Iris pigment epithelial cell (primary cell): ENCODE measurements around the gene SRR.

Experiments used
- DNase-seq: peaks from one replicate; pipeline ENCODE4 v3.0.0-alpha.2; 2011; ENCODE audit warnings: low read depth

Gene SRR

DNA sequence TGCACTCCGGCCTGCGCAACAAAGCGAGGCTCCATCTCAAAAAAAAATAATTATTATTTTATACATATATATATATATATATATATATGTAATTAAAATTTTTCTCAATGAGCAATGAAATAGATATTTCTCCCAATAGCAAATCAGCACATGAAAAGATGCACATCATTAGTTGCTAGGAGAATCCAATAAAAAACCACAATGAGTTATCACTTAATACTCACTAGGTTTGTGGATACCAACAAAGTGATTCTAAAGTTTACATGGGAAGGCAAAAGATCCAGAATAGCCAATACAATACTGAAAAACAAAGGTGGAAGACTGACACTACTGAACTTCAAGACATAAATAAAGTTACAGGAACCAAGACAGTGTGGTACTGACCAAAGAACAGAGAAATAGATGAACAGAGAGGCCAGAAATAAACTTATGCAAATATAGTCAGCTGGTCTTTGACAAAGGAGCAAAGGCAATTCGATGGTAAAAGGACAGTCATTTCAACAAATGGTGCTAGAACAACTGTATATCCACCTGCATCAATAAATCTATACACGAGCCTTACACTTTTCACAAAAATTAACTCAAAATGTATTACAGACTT is 13.8 kb upstream of the SRR start:
- no peak for DNase-seq

DNA sequence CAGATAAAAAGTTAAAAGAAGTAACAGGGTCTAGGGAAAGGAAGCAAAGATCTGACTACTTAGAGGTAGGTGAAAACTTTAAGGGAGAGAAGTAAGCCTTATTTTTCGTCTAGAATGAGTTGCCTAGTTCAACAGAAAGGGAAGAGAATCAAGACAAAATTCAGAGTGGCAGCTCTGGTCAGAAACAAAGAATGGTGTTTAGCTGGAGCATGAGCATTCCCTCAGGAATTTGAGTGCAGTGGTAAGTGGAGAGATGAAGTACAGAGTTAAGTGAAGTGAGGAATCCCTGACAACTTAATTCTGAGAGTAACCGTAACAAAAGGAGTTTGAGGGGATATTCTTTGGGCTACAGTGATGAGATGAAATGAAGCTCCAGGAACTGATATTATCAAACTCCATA is 11.7 kb upstream of the SRR start:
- peak; percentile 57 for DNase-seq

DNA sequence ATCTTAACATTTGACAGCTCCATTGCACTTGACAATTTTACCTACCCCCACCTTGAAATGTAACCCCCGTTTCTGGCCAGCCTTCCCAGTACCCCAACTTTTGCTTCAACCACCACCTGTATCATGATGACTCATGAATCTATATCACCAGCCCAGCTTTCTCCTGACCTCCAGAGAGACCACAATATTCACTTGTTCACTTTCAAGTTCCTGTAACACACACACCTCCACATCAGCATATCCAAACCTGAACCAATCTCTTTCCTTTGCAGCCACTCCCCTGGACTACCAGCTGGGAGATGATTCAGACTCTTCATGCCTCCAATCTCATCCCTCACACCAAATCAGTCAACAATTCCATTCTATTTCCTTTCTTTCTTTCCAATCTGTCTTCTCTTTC is 8.2 kb upstream of the SRR start:
- no peak for DNase-seq

DNA sequence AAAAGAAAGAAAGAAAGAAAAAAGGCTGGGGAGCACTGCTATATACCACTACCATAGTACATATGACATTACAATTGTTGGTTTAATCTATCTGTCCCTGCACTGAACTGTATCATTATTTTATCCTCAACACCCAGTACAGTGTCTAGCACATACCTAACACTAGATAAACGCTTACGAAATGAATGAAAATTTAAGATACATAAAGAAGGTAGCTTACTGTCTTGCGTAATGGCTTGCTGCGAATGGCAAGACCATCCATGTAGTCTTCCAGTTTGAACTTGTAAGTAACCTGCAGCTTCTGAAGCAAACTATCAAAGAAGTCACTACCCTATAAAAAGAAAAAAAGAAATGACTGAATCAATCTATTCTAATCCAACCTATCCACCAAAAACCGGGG is 6.7 kb upstream of the SRR start:
- no peak for DNase-seq

DNA sequence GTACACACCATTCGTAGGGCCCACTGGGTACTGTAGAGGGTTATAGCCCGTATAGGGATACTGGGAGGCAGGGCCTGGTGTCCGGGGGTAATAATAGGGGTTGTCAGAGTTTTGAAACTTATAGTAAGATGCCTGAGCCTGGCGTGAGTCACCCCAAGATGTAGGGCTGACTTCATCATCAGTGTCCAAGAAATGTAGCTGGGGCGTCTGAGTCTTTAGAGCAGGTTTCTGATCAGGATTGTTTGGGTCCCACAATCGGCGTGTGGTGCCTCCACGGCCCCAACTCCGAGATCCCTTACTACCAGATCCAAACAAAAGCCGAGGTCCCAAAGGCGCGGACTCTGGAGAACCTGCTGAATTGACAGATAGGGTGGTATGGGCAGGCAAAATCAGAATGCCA is 4.6 kb upstream of the SRR start:
- no peak for DNase-seq

DNA sequence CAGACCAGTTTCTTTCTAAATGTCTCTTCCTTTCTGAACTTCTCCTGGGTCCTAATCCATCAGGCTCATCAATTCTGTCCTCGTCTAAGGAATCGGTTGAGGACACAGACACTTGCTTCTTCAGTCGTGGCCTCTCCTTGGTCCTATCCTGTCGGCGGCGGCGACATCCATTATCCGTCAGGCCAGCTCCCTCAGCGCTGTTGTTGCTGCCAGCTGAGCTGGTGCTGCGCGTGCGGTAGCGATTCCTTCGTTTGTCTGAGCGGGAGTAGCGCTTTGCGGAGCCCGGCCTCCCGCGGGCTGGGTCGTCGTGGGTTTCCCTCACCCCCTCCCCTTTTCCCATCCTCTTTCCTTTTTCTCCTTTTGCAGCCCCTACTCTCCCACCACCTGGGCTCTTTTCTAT is 4.0 kb upstream of the SRR start:
- no peak for DNase-seq

DNA sequence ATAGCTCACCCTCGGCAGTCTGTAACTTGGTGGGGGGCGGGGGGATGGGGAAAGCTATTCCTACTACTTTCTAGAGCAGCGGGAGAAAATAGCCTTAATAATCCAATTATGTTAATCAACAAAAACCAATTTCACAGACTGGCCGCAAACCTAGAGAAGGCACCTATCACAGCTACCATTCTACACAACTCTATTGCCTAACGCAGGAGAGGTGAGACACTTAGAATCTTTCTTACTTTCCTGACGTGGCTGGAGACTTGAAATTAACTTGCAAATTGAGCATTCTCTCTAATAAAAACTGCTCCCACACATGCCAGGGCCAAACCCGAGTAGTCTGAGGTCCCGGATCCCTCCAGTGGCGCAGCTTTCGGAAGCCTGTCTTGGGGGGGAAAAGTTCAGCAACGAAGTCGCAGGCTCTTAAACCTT is 959 bp upstream of the SRR start:
- peak; percentile 29 for DNase-seq

DNA sequence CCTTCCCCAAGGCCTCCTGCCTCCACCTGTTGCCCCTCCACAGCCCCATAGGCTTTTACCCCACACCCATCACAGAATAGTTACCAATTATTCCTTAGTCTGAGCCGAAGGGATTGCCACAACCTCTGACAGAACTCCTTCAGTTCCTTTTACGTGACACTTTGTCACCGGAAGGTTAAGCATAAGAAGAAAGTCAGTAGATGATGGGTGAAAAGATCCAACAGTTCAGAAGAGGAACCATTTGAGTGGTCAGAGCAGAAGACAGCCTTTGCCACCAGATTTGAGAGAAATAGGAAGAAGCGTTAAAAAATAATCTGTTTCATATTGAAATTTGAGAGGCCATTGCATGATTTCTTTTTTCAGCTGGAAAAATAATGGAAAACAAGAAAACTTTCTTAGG is 1.2 kb downstream of the SRR start:
- no peak for DNase-seq

DNA sequence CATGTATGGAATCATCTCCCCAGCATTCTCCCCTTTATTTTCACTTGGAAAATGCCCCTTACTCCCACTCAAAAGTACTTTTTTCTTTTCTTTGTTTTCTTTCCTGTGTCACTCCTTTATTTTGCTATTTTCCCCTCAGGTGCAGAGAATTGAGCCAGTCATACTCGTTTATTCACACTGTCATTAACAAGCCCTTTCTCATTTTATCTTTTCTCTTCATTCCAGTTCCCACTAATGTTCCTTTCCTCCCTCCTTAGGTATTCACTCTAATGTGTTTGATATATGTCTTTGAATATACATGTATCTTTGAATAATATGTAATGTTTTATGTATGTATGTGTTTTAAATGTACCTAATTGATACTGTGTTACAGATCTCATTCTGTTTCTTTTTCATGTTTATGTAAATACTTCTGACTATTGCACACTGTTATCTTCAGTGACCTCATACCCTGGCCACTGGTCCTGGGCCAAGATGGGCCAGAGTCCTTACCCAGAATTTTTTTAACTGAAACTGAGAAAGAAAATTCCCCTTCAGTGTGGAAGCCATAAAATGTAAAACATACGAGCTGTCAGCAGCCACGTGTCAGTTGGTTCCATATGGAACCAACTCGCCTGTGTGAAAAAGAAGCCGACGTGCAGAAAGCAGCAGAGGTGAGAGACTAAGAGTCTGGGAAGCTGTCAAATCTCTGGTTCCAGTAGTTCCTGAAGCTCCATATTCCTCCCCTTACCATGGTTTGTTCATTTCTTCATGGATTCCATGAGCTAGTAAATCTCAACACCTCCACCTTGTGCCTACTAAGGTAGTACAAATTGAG is 5.8 kb downstream of the SRR start:
- peak; percentile 58 for DNase-seq

DNA sequence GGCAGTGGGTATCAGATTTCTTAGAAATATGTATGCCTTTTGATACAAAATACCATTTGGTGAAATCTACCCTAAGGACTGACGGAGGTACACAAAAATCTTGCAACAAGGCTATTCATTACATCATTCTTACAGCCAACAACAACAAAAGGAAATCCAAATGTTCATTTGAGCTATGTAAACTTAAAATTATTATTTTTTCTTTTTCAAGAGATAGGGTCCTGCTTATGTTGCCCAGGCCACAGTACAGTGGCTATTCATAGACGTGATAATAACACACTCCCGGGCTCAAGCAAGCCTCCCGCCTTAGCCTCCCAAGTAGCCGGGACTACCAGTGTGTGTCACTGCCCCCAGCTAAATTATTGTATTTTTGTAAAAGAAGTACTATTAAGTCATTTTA is 9.0 kb downstream of the SRR start:
- peak; percentile 34 for DNase-seq

DNA sequence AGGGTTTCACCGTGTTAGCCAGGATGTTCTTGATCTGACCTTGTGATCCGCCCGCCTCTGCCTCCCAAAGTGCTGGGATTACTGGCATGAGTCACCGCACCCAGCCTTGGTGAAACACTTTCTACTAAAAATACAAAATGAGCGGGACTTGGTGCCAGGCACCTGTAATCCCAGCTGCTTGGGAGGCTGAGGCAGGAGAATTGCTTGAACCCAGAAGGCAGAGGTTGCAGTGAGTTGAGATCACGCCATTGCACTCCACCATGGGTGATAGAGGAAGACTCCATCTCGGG is 13.1 kb downstream of the SRR start:
- DNase-seq: peak; percentile 22

DNA sequence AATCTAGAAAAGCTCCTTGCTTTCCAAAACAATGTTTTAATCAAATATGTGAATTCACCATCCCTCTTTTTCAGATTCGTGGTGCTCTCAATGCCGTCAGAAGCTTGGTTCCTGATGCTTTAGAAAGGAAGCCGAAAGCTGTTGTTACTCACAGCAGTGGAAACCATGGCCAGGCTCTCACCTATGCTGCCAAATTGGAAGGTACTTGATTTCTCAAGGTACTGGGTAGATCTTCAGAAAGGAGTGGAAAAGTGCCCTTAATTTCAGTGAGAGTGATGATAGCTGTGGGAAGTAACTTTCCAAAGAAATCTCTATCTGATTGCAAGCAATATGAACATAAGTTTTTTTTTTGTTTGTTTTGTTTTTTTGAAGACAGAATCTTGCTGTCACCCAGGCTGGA is 14.0 kb downstream of the SRR start:
- no peak for DNase-seq

DNA sequence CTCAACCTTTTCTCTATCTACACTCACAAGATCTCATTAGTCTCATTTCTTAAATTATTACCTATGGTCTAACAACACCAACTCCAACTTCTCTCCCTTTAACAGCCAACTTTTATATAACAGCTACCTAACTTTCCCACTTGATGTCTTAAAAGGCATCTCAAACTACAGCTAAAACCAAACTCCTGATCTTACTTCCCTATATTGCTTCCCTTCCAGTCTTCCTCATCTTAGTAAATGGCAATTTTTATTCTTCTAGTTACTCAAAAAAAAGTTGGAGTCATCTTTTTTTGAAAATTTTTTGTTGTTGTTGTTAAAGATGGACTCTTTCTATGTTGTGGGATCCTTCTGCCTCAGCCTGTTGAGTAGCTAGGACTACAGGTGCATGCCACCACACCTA is 15.3 kb downstream of the SRR start:
- DNase-seq: no peak

DNA sequence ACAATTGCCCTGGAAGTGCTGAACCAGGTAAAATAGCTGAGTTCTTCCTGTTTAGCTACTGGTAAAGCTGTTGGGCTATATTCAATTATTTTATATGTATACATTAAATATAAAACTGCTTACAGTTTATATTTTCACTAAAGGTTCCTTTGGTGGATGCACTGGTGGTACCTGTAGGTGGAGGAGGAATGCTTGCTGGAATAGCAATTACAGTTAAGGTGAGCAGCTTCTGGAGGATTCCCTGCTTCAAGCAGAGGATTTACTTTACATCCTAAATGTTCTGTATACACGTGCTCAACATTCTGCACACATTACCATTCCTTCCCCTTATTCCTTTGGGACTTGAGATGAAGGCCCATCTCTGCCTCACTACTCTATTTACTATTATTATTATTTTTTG is 17.6 kb downstream of the SRR start:
- DNase-seq: no peak

DNA sequence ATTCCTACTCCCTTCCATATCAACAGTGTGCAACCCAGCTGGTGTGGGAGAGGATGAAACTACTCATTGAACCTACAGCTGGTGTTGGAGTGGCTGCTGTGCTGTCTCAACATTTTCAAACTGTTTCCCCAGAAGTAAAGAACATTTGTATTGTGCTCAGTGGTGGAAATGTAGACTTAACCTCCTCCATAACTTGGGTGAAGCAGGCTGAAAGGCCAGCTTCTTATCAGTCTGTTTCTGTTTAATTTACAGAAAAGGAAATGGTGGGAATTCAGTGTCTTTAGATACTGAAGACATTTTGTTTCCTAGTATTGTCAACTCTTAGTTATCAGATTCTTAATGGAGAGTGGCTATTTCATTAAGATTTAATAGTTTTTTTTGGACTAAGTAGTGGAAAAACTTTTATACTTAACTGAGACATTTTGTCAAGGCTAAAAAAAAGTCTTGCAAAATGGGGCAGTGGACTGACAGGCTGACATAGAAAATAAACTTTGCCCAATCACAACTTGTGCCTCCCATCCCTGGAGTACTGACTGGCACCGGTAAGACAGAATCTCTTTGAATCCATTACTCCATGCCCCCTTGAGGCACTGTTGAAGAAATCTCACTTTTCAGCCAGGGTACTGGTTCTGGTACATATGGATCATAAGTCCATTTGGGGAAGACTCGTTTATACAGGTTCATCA is 20.0 kb downstream of the SRR start:
- DNase-seq: no peak

DNA sequence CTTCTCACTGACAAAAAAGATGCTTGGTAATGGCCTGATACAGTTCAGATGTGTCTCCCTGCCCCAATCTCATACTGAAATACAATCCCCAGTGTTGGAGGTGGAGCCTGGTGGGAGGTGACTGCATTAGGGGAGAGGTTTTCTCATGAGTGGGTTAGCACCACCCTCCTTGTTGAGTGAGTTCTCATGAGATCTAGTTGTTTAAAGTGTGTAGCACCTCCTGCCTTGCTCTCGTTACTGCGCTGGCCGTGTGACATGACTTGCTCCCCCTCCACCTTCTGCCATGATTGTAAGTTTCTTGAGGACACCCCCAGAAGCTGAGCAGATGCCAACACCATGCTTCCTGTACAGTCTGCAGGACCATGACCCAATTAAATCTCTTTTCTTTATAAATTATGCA is 27.6 kb downstream of the SRR start:
- peak; percentile 8 for DNase-seq

DNA sequence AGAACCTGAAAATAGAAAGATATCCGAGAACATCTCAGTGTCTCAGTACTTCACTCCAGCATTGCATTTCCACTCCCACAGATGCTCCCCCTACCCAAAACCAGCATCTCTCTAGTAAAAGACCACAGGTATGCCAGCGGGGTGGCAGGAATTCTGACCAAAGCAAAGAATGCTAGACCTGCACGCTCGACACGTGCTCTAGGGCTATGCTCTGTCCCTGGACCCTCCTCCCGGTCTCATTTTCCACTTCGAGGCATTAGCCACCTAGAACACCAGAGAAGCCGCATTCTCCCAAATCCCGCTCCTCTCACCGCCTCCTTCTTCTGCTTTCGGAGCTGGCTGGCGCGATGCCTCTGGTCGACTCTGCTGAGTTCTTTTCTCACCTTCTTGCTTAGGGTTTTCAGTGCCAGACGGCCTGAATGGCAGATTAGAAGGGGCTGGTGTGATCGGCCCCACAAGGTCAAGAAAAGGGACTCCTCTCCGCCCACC is 32.0 kb downstream of the SRR start:
- no peak for DNase-seq

DNA sequence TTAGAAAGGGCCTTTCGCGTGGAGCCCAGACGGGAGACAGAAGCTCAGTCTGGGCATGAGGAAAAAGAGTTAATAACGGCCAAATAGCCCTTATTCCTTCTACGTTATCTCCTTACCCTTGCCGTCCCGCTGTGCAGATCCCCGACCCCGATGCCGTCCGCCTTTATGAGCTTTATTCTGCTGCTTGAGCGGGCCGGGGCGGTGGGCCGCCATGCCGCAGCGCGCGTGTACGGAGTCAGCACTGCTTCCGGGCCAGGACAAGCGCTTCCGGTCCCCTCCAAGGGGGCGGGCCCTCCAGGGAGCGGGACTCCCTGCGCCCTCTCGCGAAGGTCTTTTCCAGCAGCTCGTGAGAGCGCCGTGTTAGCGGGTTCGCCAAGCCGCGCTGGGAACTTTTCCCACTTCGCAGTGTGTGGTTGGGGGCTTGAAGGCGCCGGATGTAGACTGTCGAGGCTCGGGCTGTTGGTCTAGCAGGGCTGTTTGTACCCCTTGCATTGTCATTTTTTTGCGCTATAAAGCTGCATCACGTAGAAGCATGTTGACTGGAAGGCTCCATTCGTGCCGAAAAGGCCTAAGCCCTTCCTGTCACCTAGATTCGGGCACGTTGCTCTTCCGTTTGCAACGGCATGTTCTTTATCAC is 32.6 kb downstream of the SRR start, which contains the start of gene TSR1:
TSR1 (minus strand) TSS at position 243 of the 637 bp plus-strand sequence; CDS start at position 213, 30 bp downstream.
- DNase-seq: peak; percentile 94

DNA sequence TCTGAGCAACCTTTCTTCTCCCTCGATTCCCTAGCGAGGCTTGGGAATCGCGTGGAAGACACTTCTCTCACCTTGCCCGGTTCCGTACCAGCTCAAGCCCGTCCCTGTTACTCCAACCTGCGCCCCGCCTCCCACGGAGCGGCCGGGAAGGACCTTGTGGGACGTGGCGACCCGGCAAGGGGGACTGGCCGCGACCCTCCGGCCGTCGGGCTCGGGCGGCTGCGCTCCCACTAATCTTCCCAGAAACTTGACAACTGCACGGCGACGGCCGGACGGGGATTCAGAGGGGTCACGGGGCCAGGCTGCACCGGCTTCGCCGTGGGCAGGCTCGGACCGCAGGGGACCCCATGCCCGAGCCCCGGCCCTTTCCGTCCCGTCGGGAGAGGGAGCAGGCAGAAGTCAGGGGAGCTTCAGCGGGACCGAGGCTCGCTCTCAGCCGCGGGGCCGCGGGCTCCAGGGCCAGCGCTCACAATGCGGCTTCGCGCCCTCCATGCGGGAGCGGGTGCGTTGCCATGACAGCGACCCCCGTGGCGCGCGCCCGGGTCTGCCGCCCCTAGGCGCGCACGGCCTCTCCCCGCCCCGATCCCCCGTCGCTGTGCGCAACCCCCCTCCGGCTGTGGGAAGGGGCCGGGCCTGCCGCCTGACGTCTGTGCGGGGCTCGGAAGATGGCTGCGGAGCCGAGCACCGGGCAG is 33.2 kb downstream of the SRR start, which contains the start of gene SGSM2:
SGSM2 (plus strand) TSS at position 650 of the 692 bp plus-strand sequence. CDS start 188 bp downstream, outside the sequence.
- DNase-seq: peak; percentile 39

DNA sequence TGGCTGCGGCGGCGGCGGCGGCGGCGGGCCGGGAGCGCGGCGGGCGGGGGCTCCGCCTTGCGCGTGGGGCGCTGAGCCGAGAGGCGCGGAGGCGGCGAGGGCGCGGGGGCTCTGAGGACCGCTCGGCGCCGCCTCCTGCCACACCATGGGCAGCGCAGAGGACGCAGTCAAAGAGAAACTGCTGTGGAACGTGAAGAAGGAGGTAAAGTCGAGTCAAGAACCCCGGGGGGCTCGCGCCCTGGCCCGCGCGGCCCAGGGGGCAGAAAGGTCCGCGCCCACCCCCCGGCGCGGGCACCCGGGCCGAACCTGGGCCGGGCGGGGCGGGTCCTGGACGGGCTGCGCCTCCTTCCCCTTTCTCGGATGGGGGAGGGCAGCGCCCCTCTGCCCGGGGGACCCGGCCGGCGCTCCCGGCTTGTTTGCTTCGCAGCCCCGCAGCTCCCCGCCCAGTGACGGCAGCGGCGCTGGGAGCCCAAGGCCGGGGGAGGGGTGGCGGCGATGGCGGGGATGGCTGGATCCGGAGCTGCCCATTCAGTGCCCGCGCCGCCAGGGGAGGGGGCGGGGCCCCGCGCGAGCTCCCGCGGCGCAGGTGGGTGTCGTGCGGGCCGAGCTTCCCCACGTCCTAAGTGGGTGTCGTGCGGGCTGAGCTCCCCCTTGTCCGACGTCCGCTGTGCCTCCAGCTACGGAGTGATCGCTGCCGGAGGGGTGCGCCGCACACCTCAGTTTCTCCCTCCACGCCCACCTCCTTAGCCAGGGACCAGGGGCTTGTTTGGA is 34.0 kb downstream of the SRR start:
- peak; percentile 64 for DNase-seq

DNA sequence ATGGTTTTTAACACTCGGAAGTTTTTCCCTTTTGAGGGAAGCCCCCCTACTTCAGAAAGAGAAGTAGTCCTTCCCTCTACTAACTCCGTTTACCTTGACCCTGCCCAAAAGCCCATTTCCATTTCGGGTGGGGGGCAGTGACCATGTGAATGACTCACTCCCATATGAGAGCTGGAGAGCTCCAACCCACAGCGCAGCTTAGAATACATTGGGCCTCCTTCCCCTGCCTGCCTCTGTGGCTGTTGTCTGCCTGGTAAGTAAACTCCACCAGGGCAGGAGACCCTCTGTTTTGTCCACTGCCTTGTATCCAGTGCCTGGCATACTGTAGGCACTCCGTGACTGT is 34.5 kb downstream of the SRR start:
- peak; percentile 36 for DNase-seq
